K562 (cell line): ENCODE data around the gene UBN2. TPM values are rescaled to one million over a fixed set of nuclear protein-coding genes. Genes with fewer than 3 reads are reported as not detected.

ENCODE experiments used
- BDP1 ChIP-seq: IDR thresholded peaks from 3 replicates; pipeline ENCODE4 v1.6.1; 2011; ENCODE audit not compliant: insufficient read length, insufficient read depth
- GABPB1 ChIP-seq: sonication (generic); formaldehyde crosslinking; IDR thresholded peaks from 2 replicates; pipeline ENCODE4 v1.8.0; 2022; ENCODE audit warnings: mild to moderate bottlenecking, missing genetic modification reagents
- ILK ChIP-seq: fragments of 450-650 bp; IDR thresholded peaks from 2 replicates; pipeline ENCODE4 v1.6.1; 2016; ENCODE audit warnings: missing genetic modification characterization, low read depth, mild to moderate bottlenecking, missing compliant biosample characterization, moderate library complexity, borderline replicate concordance
- MBD2 ChIP-seq: sonication (generic); IDR thresholded peaks from 2 replicates; pipeline ENCODE4 v1.6.1; 2016; ENCODE audit warnings: low read depth, borderline replicate concordance
- MXI1 ChIP-seq: IDR thresholded peaks from 2 replicates; pipeline ENCODE4 v1.6.1; 2011; ENCODE audit warnings: low read depth, mild to moderate bottlenecking, improper control_type of control experiment, low read length
- NFYB ChIP-seq: IDR thresholded peaks from 2 replicates; pipeline ENCODE4 v1.6.1; 2011; ENCODE audit warnings: mild to moderate bottlenecking, moderate library complexity; ENCODE audit not compliant: insufficient read length; ENCODE audit errors: extremely low read depth
- NR4A1 ChIP-seq, 2 experiments: fragments of 250-450 bp in 1 of 2; fragments of 450-650 bp in 1 of 2; sonication (Bioruptor Pico) in 1 of 2; IDR thresholded peaks; 2 replicates each; pipeline versions ENCODE4 v1.4.0 to v1.6.1; 2016 to 2020; ENCODE audit warnings: mild to moderate bottlenecking in 2 of 2, missing compliant biosample characterization in 1 of 2, missing genetic modification characterization in 1 of 2, moderate library complexity in 1 of 2
- PHB ChIP-seq: fragments of 250-450 bp; sonication (Bioruptor Pico); IDR thresholded peaks from 2 replicates; pipeline ENCODE4 v1.5.0; 2021
- RBBP5 ChIP-seq: fragments of 200-600 bp; sonication (generic); IDR thresholded peaks from 2 replicates; pipeline ENCODE4 v1.6.1; 2012; ENCODE audit warnings: borderline replicate concordance, mild to moderate bottlenecking, low read length, control low read depth, inconsistent platforms; ENCODE audit not compliant: insufficient read depth, poor library complexity, severe bottlenecking
- RBM15 ChIP-seq: fragments of 200-400 bp; formaldehyde crosslinking; IDR thresholded peaks from 2 replicates; pipeline ENCODE4 v1.6.1; 2018; ENCODE audit warnings: mild to moderate bottlenecking, low read length, moderate library complexity; ENCODE audit not compliant: insufficient read depth
- ZNF766 ChIP-seq: fragments of 200-800 bp; sonication (Bioruptor generic); conservative IDR thresholded peaks from 2 replicates; pipeline ENCODE4 v1.6.1; 2016; ENCODE audit warnings: missing genetic modification characterization, missing compliant biosample characterization
- polyA plus RNA-seq, 8 experiments: library from polyadenylated mRNA; depleted of rRNA in 4 of 8; stranded (reverse) in 5 of 8; unstranded in 3 of 8; fragments of >200 nt; fragmentation: Nextera tagmentation in 2 of 8; fragmentation: Illumina TruSeq in 1 of 8; extraction: Ambion mirVana in 2 of 8; extraction: Trizol in 1 of 8; gene quantifications; 2 replicates each; pipeline versions ENCODE4 v1.2.1 to v1.2.3, GENCODE V29; 2011 to 2014; ENCODE audit warnings: inconsistent platforms in 1 of 8, missing spikeins in 1 of 8
- total RNA-seq, 7 experiments: library from RNA; depleted of rRNA in 6 of 7; stranded (reverse); fragments of >200 nt in 6 of 7; fragmentation: Illumina TruSeq in 2 of 7; extraction: Trizol in 2 of 7; gene quantifications; 2 replicates each; pipeline versions ENCODE4 v1.2.1 to v1.2.3, GENCODE V29; 2011 to 2021; ENCODE audit warnings: low replicate concordance in 1 of 7
- TF ChIP-seq, protein P1 (sequence below): fragments of 450-650 bp; IDR thresholded peaks from 2 replicates; pipeline ENCODE4 v1.6.1; 2016; ENCODE audit warnings: mild to moderate bottlenecking, moderate library complexity
- TF ChIP-seq, protein P2 (sequence below): fragments of 250-450 bp; sonication (Bioruptor Pico); IDR thresholded peaks from 2 replicates; pipeline ENCODE4 v1.8.0; 2021; ENCODE audit warnings: borderline replicate concordance, mild to moderate bottlenecking, moderate library complexity; ENCODE audit not compliant: poor library complexity, severe bottlenecking
- TF ChIP-seq, protein P3 (sequence below): fragments of 450-650 bp; formaldehyde crosslinking; conservative IDR thresholded peaks from 2 replicates; pipeline ENCODE4 v1.4.0; 2022; ENCODE audit warnings: mild to moderate bottlenecking, missing genetic modification characterization

Gene UBN2
- total and polyA plus RNA-seq, 9 of the 15 experiments (the other 6 are each of a cell fraction or from before 2014, with no cell fraction given), result 1.2 to 19.5 (median 9.9) TPM

DNA sequence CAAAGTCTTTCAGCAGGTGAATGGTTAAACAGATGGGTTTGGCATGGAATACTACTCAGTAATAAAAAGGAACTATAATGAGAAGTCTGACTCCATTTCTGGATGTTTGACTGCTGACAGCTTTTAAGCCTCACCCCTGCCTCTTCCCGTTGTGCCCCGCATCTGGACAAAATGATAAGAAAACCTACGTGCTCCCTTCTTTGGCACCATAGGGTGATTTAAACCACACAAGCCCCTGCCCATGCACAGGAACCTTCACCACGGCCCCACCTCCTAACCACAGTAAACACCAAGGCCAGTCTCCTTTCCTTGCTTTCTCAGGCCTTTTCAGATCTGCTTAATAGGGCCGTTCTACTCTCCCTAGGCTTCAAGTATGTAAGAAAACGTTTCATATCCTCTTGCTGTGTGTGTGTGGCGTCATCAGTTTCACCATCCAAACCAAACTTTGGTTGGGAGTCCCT is 47.1 kb upstream of the UBN2 start (continued):
- TF ChIP-seq, protein P1, sequence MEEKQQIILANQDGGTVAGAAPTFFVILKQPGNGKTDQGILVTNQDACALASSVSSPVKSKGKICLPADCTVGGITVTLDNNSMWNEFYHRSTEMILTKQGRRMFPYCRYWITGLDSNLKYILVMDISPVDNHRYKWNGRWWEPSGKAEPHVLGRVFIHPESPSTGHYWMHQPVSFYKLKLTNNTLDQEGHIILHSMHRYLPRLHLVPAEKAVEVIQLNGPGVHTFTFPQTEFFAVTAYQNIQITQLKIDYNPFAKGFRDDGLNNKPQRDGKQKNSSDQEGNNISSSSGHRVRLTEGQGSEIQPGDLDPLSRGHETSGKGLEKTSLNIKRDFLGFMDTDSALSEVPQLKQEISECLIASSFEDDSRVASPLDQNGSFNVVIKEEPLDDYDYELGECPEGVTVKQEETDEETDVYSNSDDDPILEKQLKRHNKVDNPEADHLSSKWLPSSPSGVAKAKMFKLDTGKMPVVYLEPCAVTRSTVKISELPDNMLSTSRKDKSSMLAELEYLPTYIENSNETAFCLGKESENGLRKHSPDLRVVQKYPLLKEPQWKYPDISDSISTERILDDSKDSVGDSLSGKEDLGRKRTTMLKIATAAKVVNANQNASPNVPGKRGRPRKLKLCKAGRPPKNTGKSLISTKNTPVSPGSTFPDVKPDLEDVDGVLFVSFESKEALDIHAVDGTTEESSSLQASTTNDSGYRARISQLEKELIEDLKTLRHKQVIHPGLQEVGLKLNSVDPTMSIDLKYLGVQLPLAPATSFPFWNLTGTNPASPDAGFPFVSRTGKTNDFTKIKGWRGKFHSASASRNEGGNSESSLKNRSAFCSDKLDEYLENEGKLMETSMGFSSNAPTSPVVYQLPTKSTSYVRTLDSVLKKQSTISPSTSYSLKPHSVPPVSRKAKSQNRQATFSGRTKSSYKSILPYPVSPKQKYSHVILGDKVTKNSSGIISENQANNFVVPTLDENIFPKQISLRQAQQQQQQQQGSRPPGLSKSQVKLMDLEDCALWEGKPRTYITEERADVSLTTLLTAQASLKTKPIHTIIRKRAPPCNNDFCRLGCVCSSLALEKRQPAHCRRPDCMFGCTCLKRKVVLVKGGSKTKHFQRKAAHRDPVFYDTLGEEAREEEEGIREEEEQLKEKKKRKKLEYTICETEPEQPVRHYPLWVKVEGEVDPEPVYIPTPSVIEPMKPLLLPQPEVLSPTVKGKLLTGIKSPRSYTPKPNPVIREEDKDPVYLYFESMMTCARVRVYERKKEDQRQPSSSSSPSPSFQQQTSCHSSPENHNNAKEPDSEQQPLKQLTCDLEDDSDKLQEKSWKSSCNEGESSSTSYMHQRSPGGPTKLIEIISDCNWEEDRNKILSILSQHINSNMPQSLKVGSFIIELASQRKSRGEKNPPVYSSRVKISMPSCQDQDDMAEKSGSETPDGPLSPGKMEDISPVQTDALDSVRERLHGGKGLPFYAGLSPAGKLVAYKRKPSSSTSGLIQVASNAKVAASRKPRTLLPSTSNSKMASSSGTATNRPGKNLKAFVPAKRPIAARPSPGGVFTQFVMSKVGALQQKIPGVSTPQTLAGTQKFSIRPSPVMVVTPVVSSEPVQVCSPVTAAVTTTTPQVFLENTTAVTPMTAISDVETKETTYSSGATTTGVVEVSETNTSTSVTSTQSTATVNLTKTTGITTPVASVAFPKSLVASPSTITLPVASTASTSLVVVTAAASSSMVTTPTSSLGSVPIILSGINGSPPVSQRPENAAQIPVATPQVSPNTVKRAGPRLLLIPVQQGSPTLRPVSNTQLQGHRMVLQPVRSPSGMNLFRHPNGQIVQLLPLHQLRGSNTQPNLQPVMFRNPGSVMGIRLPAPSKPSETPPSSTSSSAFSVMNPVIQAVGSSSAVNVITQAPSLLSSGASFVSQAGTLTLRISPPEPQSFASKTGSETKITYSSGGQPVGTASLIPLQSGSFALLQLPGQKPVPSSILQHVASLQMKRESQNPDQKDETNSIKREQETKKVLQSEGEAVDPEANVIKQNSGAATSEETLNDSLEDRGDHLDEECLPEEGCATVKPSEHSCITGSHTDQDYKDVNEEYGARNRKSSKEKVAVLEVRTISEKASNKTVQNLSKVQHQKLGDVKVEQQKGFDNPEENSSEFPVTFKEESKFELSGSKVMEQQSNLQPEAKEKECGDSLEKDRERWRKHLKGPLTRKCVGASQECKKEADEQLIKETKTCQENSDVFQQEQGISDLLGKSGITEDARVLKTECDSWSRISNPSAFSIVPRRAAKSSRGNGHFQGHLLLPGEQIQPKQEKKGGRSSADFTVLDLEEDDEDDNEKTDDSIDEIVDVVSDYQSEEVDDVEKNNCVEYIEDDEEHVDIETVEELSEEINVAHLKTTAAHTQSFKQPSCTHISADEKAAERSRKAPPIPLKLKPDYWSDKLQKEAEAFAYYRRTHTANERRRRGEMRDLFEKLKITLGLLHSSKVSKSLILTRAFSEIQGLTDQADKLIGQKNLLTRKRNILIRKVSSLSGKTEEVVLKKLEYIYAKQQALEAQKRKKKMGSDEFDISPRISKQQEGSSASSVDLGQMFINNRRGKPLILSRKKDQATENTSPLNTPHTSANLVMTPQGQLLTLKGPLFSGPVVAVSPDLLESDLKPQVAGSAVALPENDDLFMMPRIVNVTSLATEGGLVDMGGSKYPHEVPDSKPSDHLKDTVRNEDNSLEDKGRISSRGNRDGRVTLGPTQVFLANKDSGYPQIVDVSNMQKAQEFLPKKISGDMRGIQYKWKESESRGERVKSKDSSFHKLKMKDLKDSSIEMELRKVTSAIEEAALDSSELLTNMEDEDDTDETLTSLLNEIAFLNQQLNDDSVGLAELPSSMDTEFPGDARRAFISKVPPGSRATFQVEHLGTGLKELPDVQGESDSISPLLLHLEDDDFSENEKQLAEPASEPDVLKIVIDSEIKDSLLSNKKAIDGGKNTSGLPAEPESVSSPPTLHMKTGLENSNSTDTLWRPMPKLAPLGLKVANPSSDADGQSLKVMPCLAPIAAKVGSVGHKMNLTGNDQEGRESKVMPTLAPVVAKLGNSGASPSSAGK, result no peak
- TF ChIP-seq, protein P2, sequence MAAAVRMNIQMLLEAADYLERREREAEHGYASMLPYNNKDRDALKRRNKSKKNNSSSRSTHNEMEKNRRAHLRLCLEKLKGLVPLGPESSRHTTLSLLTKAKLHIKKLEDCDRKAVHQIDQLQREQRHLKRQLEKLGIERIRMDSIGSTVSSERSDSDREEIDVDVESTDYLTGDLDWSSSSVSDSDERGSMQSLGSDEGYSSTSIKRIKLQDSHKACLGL (CRISPR knock-in tag), result no peak
- TF ChIP-seq MBD2 (peak; percentile 33; the same call in 1 of the 2 replicates), ZNF766 (0 out of 2 replicates have a peak, but pooled peaks have one; percentile 24), RBM15 (no peak), NR4A1 (CRISPR knock-in tag; IDR thresholded peaks at IDR 0.05) (no peak), NR4A1 (tag; IDR thresholded peaks at IDR 0.05) (no peak), PHB (no peak), ILK (no peak), NFYB (no peak), GABPB1 (CRISPR knock-in tag) (peak; percentile 46; the same call in 1 of the 2 replicates), RBBP5 (no peak), MXI1 (0 out of 2 replicates have a peak, but pooled peaks have one; percentile 23), BDP1 (no peak)
- TF ChIP-seq, protein P3, sequence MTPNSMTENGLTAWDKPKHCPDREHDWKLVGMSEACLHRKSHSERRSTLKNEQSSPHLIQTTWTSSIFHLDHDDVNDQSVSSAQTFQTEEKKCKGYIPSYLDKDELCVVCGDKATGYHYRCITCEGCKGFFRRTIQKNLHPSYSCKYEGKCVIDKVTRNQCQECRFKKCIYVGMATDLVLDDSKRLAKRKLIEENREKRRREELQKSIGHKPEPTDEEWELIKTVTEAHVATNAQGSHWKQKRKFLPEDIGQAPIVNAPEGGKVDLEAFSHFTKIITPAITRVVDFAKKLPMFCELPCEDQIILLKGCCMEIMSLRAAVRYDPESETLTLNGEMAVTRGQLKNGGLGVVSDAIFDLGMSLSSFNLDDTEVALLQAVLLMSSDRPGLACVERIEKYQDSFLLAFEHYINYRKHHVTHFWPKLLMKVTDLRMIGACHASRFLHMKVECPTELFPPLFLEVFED (CRISPR knock-in tag), result no peak
